COLO668 (cell line): ENCODE results near the gene IGSF9.
A peak's percentile ranks its signal among the peaks of the same experiment; 100 is the strongest.

Experiments used
- DNase-seq: peaks from one replicate; lab custom pipeline; 2025; ENCODE audit not compliant: unreplicated experiment; lab: John Stamatoyannopoulos, UW

Gene IGSF9

DNA sequence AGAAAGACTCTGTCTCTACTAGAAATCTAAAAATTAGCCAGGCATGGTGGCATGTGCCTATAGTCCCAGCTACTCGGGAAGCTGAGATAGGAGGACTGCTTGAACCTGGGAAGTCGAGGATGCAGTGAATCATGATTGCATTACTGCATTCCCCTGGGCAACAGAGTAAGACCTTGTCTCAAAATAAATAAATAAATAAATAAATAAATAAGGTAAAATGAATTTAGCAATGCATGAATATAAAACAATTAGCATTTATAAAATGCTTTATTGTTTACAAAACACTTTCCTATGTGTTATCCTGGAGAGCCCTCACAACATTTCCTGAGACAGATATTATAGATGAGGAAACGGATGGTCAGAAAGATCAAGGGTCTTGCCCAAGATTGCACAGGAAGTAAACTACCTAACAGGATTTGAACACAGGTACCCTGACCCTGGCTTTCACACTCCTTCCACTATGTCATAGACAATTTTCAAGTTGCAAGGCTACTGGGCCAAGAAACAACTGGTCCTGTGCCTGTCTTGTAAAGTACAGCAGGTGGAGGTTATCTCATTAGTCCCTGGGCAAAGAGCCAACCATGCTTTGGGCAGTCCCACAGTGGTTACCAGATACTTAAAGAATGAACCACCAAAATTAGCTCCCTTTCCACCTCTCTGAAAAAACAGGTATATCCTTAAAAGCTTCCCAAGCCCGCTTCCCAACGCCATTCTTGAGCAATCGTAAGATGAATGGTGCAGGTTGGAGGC, 67.5 kb downstream of the IGSF9 start:
- peak; percentile 37 for DNase-seq
